GM21390 (cell line): ENCODE results near the gene SETX.

Source experiments
- ATAC-seq: cut with Tn5 transposase; IDR thresholded peaks from one replicate; pipeline ENCODE4 v1.9.1; 2021; ENCODE audit not compliant: unreplicated experiment

Gene SETX

DNA sequence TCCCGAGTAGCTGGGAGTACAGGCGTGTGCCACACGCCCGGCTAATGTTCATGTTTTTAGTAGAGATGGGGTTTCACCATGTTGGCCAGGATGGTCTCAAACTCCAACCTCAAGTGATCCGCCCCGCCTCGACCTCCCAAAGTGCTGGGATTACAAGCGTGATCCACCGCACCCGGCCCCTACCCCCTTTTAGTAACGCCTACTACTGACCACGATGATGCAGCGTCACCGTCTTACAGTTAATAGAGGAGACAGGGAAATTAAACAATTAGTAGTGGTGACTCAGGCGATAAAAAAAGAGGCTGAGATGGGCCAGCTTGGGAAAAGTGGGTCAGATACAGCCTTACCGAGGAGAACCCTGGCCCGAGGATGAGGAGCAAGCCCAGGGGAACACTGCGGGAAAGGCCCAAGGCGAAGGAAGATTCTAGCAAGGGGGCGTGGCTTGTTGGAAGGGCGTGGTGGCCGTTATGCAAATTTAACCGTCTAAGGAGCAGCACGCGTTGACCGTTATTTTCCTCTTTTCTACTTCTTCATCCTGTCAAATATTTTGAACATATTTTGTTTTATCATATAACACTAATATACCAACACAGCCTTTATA, 1.6 kb upstream of the SETX start:
- ATAC-seq, result no peak

DNA sequence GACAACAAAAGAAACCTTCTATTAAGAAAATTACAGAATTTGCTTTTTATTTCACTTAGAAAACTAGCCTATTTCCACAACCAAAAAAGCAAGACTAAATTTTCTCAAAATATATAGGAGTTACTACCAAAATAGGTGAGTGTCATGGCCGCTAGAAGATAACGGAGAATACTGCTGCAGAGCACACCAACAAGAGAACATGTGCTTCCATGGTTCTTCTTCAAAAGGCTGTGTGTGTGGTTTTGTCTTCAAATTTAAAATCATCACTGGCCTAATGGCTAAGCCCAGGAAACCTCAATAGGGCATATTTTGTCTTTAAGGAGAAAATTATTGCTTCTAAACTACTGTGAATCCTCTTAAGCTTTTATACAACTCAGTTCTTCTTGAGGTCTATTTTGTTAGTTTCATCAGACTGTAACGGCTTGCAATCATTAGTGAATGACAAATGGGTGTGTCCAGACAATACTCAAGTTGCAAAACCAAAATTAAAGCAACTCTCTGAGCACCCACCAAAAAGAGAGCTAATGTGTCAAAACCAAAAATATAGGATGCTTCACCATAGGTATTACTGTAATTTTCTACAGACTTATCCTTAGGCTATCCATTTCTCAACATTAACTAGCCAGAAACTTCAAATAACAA, 3.3 kb downstream of the SETX start:
- no peak for ATAC-seq

DNA sequence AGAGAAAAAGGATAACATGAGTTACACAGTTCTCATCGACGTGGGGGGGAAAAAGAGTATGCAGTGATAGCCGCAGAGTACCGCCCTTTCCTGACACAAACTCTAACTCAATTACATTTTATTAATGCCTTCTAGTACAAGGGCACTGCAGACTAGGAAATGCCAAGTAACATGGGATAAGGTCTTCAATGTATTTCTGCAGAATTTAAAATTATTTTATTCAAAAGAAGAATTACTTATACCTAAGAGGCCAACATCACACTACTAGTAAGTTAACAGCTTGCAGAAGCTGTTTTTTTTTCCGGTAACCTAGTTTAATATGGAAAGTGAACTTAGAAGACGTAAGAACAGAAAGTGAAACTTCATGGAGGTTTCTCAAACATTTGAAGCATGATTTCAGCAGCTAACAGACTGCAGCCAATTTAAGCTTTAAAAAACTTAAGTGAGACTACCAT, 3.9 kb downstream of the SETX start:
- ATAC-seq, result no peak

DNA sequence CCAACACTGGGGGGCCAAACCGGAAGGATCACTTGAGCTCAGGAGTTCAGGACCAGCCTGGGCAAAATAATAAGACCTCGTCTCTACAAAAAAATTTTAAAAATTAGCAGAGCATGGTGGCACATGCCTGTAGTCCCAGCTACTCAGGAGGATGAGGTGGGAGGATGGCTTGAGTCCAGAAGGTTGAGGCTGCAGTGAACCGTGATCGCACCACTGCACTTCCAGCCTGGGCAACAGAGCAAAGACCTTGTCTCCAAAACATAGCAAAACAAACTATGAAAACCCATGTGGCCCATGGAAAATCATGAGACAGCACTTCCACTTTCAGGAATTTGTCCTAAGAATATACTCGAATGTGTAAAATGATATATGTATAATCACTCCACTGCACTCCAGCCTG, 6.1 kb downstream of the SETX start:
- no peak for ATAC-seq

DNA sequence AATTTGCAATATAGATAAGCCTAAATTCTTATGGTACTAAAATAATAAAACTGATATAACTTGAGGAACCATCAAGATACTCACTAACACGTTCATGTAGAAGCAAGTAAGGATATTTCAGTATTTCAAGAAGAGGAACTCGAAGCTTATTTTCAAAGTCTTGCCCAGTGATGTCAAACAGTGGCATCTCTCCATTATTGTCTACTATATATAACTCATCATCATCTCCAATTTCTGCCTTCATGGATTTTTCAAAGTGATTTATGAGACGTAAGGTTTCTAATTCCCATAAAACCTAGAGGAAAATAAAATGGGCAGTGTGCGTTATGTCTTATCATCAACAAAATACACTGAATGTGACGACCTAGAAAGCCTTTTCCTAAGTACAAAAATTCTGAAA, 8.6 kb downstream of the SETX start:
- no peak for ATAC-seq

DNA sequence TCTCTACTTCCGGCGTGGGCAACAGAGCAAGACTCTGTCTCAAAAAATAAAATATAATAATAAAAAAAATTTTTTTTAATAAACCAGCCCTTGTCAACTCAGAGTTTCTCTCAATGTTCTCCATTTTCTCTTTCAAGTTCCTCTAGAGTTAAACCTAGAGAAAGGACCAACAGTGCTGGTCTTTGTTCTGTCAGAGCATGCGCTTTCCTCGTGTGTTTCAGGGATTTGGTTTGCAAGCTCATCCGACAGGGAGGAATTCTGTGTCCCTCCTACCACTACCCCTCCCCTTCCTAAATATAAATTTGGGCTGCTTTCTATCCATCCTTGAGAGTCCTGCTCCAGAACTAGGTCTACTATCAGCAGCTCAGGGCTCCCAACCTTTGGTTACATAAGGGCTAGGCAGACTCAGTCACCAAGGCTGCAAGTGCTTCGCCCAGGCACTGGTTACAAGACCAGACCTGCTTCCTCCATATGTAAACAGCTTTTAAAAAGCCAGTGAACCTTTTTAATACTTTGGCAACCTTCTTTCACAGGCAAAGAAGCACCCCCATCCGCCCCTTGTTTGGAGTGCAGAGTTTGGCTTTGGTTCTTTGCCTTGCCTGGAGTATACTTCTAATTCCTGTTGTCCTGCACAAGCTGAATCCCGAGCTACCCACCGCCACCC, 13.5 kb downstream of the SETX start:
- no peak for ATAC-seq

DNA sequence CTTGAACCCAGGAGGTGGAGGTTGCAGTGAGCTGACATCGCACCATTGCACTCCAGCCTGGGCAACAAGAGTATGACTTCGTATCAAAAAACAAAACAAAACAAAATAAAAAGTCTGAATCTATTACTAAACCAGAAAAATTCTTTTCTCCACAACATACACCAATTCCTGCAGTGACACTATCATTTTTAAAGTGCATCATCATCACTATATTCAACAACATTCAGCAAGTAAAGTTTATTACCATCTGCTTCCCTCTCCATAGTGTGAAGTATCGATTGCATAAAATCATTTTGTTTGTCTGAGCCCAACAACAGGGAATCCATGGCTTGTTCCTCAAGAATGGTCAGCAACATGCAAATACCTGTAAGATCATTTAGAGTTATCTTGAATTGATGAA, 20.4 kb downstream of the SETX start:
- no peak for ATAC-seq

DNA sequence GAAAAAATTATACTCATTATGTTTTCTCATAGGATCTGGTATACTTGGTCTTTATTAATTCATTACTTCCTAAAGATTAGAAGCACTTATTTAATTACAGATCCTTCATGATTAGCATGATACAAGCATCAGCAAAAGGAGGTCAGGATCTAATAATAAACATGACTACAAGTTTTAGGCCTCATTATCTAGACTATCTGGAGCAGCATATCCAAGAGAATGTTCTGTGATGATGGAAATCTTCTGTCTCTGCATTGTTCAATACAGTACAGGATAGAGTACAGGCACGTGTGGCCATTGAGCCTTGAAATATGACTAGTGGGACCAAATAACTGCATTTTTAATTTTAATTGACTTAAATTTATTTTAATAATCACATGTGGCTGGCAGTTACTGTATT, 21.2 kb downstream of the SETX start:
- ATAC-seq, result no peak

DNA sequence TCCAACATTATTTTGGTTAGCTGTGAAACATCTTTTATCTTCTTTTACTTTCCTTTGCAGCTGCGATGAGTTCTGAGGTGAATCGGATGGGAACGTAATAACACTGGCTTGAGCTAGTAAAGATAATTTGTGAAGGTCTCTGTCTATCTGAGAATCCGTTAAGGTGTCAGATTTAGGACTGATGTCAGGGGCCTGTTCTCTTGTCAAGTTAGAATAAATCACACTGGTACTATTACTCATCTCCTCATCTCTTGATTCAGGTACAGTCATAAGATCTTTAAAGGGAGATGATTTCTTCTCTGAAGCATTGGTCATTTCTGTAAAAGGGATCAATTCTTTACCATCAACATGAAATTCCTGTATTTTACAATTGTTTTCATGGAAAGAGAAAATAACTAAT, 26.2 kb downstream of the SETX start:
- ATAC-seq, result no peak

DNA sequence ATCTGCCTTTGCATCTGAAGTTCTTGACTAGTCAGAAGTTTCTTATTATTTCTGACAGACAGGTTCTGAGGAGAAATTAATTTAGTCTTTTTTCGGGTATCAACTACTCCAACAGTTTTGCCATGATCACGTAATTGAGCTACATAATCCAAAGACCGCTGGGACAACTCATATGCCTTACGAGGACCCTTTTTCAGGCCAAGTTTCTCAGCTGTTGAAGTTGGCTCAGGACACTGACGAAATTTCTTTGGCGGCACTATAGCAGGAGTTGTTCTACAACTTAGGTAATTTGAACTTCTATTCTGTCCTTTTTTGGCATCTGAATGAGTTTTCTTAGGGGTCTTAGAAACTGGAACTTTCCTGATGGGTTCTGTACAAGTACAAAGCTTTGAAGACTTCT, 27.2 kb downstream of the SETX start:
- no peak for ATAC-seq

DNA sequence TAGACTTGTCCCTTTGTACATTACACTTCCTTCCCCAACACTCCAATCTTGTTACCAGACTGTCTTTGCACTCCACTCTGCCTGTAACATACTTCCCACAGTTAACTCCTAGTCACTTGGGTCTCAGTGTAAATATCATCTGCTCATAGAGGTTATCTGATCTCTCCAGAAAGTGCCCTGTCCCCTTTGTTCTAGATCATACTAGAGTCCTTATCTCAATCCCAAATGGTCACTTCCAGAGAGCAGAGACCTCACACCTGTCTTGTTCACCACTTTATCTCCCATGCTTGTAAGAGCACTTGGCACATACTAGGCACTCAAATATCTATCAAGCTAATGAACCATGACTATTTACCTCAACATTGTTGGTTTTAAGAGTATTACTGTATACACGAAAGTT, 30.4 kb downstream of the SETX start:
- no peak for ATAC-seq

DNA sequence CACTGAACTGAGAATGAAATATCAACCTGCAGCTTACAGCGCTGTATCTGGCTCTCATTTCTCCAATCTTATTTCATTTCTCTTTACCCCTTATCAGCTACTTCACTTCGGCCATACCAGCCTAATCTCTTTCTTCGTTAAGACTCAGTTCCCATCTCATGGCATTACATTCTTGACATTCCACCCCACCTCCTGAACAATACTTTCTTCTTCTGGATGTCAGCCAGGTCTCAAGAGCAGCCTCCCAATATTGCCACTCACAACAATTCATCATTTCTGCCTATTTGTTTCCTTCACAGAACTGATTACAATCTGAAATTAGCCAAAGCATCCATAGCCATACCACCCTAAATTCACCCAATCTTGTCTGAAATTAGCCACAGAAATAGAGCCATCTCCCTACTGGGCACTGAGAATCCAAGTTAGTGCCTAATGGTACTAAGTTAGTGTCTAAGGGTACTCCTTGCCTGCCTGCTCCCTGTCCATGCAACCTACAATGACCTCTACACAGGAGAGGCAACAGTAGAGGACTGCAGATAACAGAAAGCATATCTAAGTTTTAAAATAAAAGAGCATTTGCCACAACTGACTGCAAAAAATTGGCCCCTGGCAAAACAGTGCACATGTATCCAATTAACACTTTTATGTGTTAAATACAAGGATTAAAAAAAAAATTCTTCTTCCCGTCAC, 35.2 kb downstream of the SETX start:
- ATAC-seq, result no peak

DNA sequence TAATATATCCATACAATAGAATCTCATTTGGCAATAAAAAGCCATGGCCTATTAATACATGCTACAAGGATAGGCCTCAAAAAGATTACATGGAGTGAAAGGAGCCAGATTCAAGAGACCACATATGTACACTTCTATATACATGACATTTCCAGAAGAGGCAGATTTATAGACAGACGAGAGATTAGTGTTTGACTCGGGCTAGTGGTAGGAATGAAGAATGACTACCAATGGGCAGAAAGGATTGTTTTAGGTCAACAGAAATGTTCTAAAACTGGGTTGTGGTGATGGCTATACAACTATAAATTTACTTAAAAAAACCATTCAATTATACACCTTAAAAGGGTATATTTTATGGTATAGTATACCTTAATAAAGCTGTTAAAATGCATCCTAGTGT, 41.9 kb downstream of the SETX start:
- ATAC-seq, result no peak

DNA sequence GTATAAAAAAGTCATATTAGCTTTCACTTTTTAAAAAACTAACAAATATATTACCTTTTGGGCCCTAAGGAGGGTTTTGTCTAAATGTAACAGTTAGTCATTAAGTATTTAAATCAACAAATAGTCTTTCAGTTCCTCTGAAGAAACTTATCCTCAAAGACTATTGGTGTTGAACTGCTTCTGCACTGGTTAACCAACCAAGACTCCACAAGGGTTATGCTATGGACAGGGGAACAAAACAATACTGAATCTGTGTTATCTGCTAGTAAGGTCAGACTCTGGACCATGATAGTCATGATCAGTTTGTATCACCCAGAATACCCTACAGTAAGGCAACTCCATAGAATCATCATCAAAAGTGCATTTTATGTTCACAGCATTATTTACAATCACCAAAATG, 42.4 kb downstream of the SETX start:
- ATAC-seq, result no peak

DNA sequence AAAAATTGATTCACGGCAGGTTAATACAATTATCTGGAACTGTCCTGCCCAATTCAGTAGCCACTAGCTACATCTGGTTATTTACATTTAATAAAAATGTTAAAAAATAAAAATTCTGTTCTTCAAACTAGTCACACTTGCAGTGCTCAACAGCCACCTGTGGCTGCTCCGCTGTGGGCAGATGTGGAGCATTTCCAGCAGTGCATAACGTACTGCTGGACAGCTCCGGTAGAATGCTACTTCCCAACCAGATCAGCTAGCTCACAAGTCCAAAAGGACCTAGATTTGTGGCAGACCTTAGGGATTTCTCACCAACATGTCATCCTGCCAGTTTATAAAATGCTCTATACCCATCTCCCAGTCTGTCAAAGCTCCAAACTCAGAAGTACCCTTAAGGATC, 42.8 kb downstream of the SETX start:
- no peak for ATAC-seq

DNA sequence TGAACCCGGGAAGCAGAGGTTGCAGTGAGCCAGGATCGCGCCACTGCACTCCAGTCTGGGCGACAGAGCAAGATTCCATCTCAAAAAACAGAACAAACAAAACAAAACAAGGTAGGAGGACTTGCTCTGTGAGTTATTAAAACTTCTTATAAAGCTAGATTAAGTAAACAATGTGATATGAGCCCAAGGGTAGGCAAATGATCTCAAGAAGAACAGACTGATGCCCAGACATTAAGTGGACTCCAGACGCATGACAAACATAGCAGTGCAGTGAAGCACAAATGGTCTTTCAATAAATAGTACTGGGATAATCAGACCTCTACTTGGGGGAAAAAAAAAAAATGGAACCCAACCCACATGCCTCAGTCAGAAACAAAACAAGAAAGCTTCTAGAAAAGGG, 45.7 kb downstream of the SETX start:
- no peak for ATAC-seq

DNA sequence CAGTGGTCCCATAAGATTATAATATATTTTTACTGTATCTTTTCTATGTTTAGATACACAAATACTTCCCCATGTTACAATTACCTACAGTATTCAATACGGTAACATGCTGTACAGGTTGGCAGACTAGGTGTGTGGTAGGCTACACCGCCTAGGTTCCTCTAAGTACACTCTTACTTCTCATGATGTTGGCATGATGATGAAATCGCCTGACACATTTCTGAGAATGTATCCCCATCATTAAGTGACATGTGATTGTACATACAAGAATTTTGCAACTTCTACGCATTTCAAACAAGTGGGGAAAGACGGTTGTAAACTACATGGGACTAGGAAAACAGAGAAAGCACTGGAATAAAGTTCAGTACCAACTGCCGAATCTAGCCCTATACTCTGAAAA, 53.3 kb downstream of the SETX start:
- no peak for ATAC-seq

DNA sequence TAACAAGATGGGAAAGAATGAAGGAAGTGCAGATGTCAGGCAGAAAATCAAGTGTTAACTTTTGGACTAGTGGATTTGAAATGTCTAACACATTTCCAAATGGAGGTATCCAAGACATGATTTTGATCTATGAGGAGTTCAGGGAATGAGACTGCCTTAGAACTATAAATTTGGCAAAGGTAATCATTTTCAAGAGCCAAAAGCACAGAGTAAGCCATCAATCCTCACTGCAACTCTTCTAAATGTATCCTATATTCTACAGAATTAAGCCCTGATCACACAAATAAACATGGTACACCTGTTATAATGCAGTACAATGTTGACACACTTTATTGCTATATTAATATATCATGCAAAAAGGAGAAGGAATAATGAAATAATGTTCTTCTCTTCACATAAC, 55.6 kb downstream of the SETX start:
- ATAC-seq, result no peak

DNA sequence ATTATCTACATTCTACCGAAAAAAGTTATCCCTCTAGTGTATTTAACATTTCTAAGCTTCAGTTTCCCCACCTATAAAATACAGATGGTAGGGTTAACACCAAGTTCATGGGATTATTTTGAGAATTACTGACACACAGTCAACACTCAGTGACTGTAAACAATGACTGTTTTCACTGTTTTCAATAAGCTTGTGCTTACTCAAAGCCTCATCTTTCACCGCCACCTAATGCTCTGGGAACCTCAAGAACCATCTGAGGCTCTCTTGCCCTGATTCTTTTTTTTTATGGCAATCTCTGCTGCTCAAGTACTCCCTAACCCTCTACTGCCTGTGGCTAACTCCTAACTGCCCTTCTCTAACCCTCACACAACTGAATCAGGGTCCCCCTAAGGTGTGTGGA, 59.6 kb downstream of the SETX start:
- ATAC-seq, result no peak

DNA sequence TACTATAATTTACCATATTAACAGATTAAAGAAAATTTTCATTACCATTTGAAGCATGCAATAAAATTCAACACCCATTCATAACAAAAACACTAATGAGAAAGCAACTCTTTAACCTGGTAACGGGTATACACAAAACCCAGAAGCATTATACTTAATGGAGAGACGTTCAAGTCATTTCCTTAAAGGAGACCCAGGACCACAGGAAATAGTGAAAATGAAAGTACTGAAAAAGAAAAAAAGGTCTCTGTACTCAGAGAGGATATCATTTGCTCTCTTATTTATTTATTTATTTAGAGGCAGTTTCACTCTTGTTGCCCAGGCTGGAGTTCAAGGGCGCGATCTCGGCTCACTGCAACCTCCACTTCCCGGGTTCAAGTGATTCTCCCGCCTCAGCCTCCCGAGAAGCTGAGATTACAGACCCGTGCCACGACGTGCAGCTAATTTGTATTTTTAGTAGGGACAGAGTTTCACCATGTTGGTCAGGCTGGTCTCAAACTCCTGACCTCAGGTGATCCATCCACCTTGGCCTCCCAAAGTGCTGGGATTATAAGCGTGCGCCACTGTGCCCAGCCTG, 61.6 kb downstream of the SETX start:
- no peak for ATAC-seq

DNA sequence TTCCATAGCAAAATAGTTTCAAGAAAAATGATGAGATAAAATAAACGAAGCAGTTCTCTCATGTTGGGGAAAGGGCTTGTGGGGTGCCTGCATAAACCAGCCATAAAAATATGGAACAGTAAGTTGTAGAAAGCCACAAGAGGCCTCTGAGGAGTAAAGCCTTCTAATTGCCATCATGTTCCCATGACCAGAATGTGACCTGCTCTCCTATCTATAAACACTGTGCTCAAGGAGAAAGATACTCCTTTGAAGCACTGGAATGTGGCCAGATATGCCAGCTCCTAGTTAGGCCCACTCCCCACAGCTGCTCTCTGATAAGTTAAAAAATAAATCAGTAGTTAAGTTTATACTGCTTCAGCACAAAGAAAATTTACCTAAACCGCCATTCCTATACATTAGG, 65.8 kb downstream of the SETX start:
- ATAC-seq, result no peak

DNA sequence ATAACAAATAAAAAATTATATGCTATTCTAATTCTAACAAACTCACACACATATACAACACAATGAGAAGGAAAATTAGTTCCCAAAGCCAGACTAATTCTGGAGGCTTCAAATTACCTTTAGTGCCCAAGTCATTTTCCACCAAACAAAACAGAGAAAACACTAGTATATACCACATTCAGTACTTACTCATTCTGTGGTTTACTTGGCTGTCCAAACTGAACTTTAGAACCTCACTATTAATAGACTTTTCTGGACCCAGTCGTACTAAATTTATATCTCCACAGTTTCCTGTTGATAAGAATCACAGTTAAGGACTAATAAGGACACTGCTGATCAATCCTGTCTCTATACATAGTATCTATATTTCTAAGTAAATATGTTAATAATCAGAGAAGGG, 66.4 kb downstream of the SETX start:
- ATAC-seq, result no peak
